Adrenal gland (tissue), 12 donors: ENCODE measurements around the gene ANKIB1. TPM values are rescaled to one million over a fixed set of nuclear protein-coding genes. Genes with fewer than 3 reads are reported as not detected.

Source experiments
- DNase-seq, 7 donors: peaks; one replicate each; pipeline ENCODE4 v3.0.0-alpha.2; 2019 to 2020
- H3K27ac ChIP-seq, 5 donors: fragments of 200-600 bp; sonication (generic) in 4 of 5; 1 replicate in 3 of 5; 2 replicates in 2 of 5; pipeline versions ENCODE4 v1.5.1 to v1.8.0; 2016 to 2020; ENCODE audit warnings: mild to moderate bottlenecking in 1 of 5
- H3K27me3 ChIP-seq: fragments of 200-600 bp; 2 replicates; pipeline ENCODE4 v1.8.0; 2021
- H3K36me3 ChIP-seq, 2 donors: fragments of 200-600 bp; replicated peaks in 1 of 2; 1 replicate in 1 of 2; 2 replicates in 1 of 2; pipeline versions ENCODE4 v1.5.1 to v1.8.0; 2018 to 2022
- H3K4me1 ChIP-seq, 2 donors: fragments of 200-600 bp; replicated peaks in 1 of 2; 1 replicate in 1 of 2; 2 replicates in 1 of 2; pipeline versions ENCODE4 v1.5.1 to v1.8.0; 2018 to 2021
- H3K4me3 ChIP-seq, 4 donors: fragments of 200-600 bp; sonication (generic) in 3 of 4; one replicate each; pipeline ENCODE4 v1.5.1; 2016 to 2018
- H3K9me3 ChIP-seq, 3 donors: fragments of 200-600 bp; sonication (generic) in 1 of 3; replicated peaks in 1 of 3; 1 replicate in 2 of 3; 2 replicates in 1 of 3; pipeline versions ENCODE4 v1.5.1 to v1.8.0; 2016 to 2021
- POLR2A ChIP-seq, 2 donors: fragments of 450-650 bp; IDR thresholded peaks; one replicate each; pipeline ENCODE4 v1.6.1; 2017; ENCODE audit warnings: antibody characterized with exemption in 2 of 2, mild to moderate bottlenecking in 2 of 2, moderate library complexity in 1 of 2
- WGBS, 4 donors: extraction: QIAGEN DNeasy Blood & Tissue Kit in 2 of 4; methylation state at CpG; one replicate each; pipeline versions ENCODE4 v1.1.5 to v1.1.7; 2013 to 2017; 5-methylcytosine and 5-hydroxymethylcytosine counted together
- intact Hi-C, 2 donors: fragments of 100-400 bp; cut with DNase I; formaldehyde crosslinking; loops; one replicate each; pipeline versions ENCODE4 v1.14.1 to v1.15.0; 2022 to 2023
- polyA plus RNA-seq, 3 donors: library from polyadenylated mRNA; stranded (reverse); fragments of 200-250 nt in 2 of 3; fragments of 350-450 nt in 1 of 3; fragmentation: Illumina TruSeq in 1 of 3; extraction: RNeasy Lipid Tissue Mini Kit (QIAGEN cat#74804) in 1 of 3; gene quantifications; one replicate each; pipeline ENCODE4 v1.2.3, GENCODE V29; 2013 to 2014
- total RNA-seq, 9 donors: library from RNA; depleted of rRNA in 4 of 9; stranded (reverse); fragments of >200 nt in 4 of 9; fragments of 120-200 nt in 1 of 9; fragmentation: NEBNext Ultra II Directional in 1 of 9; extraction: Animal tissue kit (Norgen Biotek cat#: 25700) in 1 of 9; gene quantifications; one replicate each; pipeline versions ENCODE4 v1.1.0 to v1.2.4, GENCODE V29; 2013 to 2023
- TF ChIP-seq, protein P1 (sequence below), 6 experiments: fragments of 450-650 bp in 4 of 6; fragments of 200-600 bp in 2 of 6; sonication (generic) in 1 of 6; IDR thresholded peaks; 1 replicate in 5 of 6; 2 replicates in 1 of 6; pipeline versions ENCODE4 v1.5.1 to v1.8.0; 2016 to 2021; ENCODE audit warnings: antibody characterized with exemption in 6 of 6, mild to moderate bottlenecking in 2 of 6, moderate library complexity in 1 of 6
- donor health status: healthy with polysubstance abuse.
- donor health status: Bipolar disorder and iron deficiency.
- donor health status: DM: yes; HTN: yes; CAD: no.
- donor health status: DM: no; HTN: no; CAD: no.
- donor health status: DM: no; HTN: no; CAD: no.
- donor health status: DM: yes; HTN: yes; CAD: no.

ANKIB1 gene
- total and polyA plus RNA-seq, 12 donors = 10.3 to 57.0 (median 42.9) TPM

DNA sequence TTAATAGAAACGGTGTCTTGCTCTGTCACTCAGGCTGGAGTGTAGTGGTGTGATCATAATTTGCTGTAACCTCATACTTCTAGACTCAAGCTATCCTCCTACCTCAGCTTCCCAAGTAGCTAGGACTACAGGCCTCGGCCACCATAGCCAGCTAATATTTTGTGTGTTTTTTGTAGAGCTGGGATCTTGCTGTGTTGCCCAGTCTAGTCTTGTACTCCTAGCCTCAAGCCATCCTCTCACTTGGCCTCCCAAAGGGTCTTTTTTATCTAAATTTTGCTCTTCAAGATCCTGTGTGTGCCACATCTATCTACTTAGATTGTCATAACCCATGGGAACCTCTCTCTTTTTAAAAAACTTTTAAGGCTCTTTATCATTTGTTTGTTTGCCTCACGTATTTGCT, 50.5 kb downstream of the ANKIB1 start:
- WGBS, 4 donors = 90 to 97% (median 92%) methylated on average over 3 of the region's 3 CpGs
- intact Hi-C loops = no loop called here
- peaks cover 0 to 5% of the 10 kb centered on the region in 2 donors for H3K36me3 ChIP-seq
- DNase-seq = no peak
- H3K27me3 ChIP-seq = no peaks in the 10 kb centered on the region
- TF ChIP-seq POLR2A (IDR thresholded peaks at IDR 0.05) = no peak
- TF ChIP-seq, protein P1, sequence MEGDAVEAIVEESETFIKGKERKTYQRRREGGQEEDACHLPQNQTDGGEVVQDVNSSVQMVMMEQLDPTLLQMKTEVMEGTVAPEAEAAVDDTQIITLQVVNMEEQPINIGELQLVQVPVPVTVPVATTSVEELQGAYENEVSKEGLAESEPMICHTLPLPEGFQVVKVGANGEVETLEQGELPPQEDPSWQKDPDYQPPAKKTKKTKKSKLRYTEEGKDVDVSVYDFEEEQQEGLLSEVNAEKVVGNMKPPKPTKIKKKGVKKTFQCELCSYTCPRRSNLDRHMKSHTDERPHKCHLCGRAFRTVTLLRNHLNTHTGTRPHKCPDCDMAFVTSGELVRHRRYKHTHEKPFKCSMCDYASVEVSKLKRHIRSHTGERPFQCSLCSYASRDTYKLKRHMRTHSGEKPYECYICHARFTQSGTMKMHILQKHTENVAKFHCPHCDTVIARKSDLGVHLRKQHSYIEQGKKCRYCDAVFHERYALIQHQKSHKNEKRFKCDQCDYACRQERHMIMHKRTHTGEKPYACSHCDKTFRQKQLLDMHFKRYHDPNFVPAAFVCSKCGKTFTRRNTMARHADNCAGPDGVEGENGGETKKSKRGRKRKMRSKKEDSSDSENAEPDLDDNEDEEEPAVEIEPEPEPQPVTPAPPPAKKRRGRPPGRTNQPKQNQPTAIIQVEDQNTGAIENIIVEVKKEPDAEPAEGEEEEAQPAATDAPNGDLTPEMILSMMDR (IDR thresholded peaks at IDR 0.05) = no peak
- no peak overlapping the region for H3K4me3 ChIP-seq
- H3K27ac ChIP-seq = no peak overlapping the region
- H3K9me3 ChIP-seq = no peaks in the 10 kb centered on the region
- H3K4me1 ChIP-seq = peaks cover 0 to 20% of the 10 kb centered on the region in 2 donors

DNA sequence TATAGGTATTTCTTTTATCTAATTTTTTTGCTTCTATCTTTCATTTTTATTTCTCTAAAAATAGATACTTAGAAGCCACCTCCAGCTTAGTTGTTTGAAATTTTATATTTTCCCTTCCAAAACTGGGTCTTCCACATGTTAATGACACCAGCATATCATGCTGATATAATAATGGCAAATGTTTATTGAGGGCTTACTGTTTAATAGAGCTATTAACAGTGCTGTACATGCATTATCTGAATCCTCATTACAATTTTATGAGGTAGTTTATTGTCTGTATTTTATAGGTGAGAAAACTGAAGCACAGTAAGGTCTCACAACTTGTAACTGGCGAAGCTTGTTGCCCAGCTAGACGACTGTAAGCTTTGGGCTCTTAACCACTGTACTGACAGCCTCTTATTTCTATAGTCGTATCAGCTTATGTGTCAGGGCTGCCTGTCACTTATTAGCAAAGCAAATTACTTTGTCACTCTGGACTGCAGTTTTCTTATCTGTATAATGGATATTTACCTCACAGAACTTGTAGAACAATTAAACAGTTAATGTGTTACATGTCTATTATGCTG, 51.2 kb downstream of the ANKIB1 start:
- no peak for DNase-seq
- Histone ChIP-seq H3K27ac (no peak overlapping the region), H3K4me1 (peaks cover 0 to 20% of the 10 kb centered on the region in 2 donors), H3K9me3 (no peaks in the 10 kb centered on the region), H3K27me3 (no peaks in the 10 kb centered on the region), H3K36me3 (peaks cover 0 to 5% of the 10 kb centered on the region in 2 donors), H3K4me3 (no peak overlapping the region)
- WGBS, 4 donors = 88 to 98% (median 94%) methylated on average over 3 of the region's 3 CpGs
- TF ChIP-seq, protein P1 (IDR thresholded peaks at IDR 0.05) = no peak
- no peak for TF ChIP-seq POLR2A (IDR thresholded peaks at IDR 0.05)
- intact Hi-C loops = no loop called here

DNA sequence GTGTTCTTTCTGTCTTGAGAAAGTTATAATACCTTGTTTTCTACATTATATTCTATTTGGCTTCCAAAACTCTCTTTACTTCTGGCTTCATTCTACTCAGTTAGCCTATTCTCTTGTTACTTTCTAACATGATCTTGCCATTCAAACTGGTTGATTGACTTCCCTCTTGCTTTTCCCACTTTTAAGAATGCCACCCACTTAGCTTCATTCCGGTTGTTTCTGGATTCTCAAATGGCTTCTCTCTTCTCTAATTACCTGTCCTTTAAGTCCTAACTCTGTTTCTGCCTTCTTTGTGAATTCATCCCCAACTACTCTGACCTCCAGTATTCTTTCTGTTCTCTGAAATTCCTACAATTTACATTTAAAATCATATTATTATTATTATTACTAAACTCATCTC, 52.0 kb downstream of the ANKIB1 start:
- DNase-seq = no peak
- H3K27me3 ChIP-seq = no peaks in the 10 kb centered on the region
- H3K27ac ChIP-seq = no peak overlapping the region
- intact Hi-C loops = no loop called here
- 82 to 91% (median 88%) methylated on average over 1 of the region's 1 CpG for whole genome bisulfite sequencing, 4 donors
- H3K9me3 ChIP-seq = no peaks in the 10 kb centered on the region
- TF ChIP-seq POLR2A (IDR thresholded peaks at IDR 0.05) = no peak
- TF ChIP-seq, protein P1 (IDR thresholded peaks at IDR 0.05) = no peak
- peaks cover 0 to 20% of the 10 kb centered on the region in 2 donors for H3K4me1 ChIP-seq
- no peak overlapping the region for H3K4me3 ChIP-seq
- H3K36me3 ChIP-seq = peaks cover 0 to 5% of the 10 kb centered on the region in 2 donors

DNA sequence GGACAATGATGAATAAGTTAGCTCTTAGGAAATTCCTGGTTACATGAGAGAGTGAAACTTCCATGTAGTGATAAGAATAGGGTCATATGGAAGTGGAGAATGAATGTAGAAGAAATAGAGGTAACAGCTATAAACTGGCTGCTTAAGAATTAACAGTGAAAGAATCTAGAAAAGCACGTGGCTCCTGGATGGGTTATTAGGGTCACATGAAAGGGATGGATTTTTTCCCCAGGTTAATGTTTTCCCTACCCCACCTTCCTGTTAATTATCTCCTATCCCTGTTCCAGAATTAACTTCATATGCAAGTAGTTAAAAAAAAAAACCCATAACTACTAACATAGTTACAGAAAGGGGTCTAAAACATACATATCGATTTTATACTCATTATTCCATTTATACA, 58.0 kb downstream of the ANKIB1 start:
- Histone ChIP-seq H3K36me3 (no peaks in the 10 kb centered on the region), H3K4me1 (no peaks in the 10 kb centered on the region), H3K4me3 (no peak overlapping the region), H3K27me3 (no peaks in the 10 kb centered on the region), H3K27ac (no peak overlapping the region), H3K9me3 (no peaks in the 10 kb centered on the region)
- DNase-seq = no peak
- TF ChIP-seq, protein P1 (IDR thresholded peaks at IDR 0.05) = no peak
- TF ChIP-seq POLR2A (IDR thresholded peaks at IDR 0.05) = no peak
- intact Hi-C loops = no loop called here
- WGBS, 4 donors = 88 to 97% (median 93%) methylated on average over 2 of the region's 2 CpGs
